ENCODE results near the gene JAK1.

JAK1 gene

GRCh38 chr1:64894438-64895196, 71.7 kb downstream of the JAK1 start:
- DNase-seq (ENCODE audit: low read depth in 4 of 4, low spot score in 1 of 4) = no peak

- no peak for DNase-seq (ENCODE audit: low read depth in 4 of 4, low spot score in 1 of 4)
Measured at GRCh38 chr1:64893921-64894320, 72.4 kb downstream of the JAK1 start.

- DNase-seq (ENCODE audit: low read depth in 4 of 4, low spot score in 1 of 4) = no peak
Measured at GRCh38 chr1:64892576-64893573, 73.5 kb downstream of the JAK1 start.

- no peak for DNase-seq (ENCODE audit: low read depth in 4 of 4, low spot score in 1 of 4)
Measured at GRCh38 chr1:64891448-64891825, 74.9 kb downstream of the JAK1 start.

- DNase-seq (ENCODE audit: low read depth in 4 of 4, low spot score in 1 of 4) = no peak
Measured at GRCh38 chr1:64890699-64891447, 75.5 kb downstream of the JAK1 start.

GRCh38 chr1:64887689-64888217, 78.6 kb downstream of the JAK1 start:
- DNase-seq (ENCODE audit: low read depth in 4 of 4, low spot score in 1 of 4) = no peak

- DNase-seq (ENCODE audit: low read depth in 4 of 4, low spot score in 1 of 4) = no peak
Measured at GRCh38 chr1:64886877-64887276, 79.5 kb downstream of the JAK1 start.

- DNase-seq (ENCODE audit: low read depth in 4 of 4, low spot score in 1 of 4) = no peak
Measured at GRCh38 chr1:64885648-64886047, 80.7 kb downstream of the JAK1 start.

- no peak for DNase-seq (ENCODE audit: low read depth in 4 of 4, low spot score in 1 of 4)
Measured at GRCh38 chr1:64884261-64885040, 81.9 kb downstream of the JAK1 start.

GRCh38 chr1:64882574-64883255, 83.6 kb downstream of the JAK1 start:
- no peak for DNase-seq (ENCODE audit: low read depth in 4 of 4, low spot score in 1 of 4)

- DNase-seq (ENCODE audit: low read depth in 4 of 4, low spot score in 1 of 4) = no peak
Measured at GRCh38 chr1:64881281-64881680, 85.1 kb downstream of the JAK1 start.

GRCh38 chr1:64880449-64880848, 85.9 kb downstream of the JAK1 start:
- no peak for DNase-seq (ENCODE audit: low read depth in 4 of 4, low spot score in 1 of 4)

- DNase-seq (ENCODE audit: low read depth in 4 of 4, low spot score in 1 of 4) = no peak
Measured at GRCh38 chr1:64878931-64879611, 87.3 kb downstream of the JAK1 start.

GRCh38 chr1:64878090-64878489, 88.3 kb downstream of the JAK1 start:
- no peak for DNase-seq (ENCODE audit: low read depth in 4 of 4, low spot score in 1 of 4)

- DNase-seq (ENCODE audit: low read depth in 4 of 4, low spot score in 1 of 4) = no peak
Measured at GRCh38 chr1:64877598-64877997, 88.8 kb downstream of the JAK1 start.

GRCh38 chr1:64877151-64877550, 89.2 kb downstream of the JAK1 start:
- no peak for DNase-seq (ENCODE audit: low read depth in 4 of 4, low spot score in 1 of 4)

GRCh38 chr1:64875606-64876005, 90.7 kb downstream of the JAK1 start:
- DNase-seq (ENCODE audit: low read depth in 4 of 4, low spot score in 1 of 4) = no peak

GRCh38 chr1:64875101-64875500, 91.2 kb downstream of the JAK1 start:
- no peak for DNase-seq (ENCODE audit: low read depth in 4 of 4, low spot score in 1 of 4)

- no peak for DNase-seq (ENCODE audit: low read depth in 4 of 4, low spot score in 1 of 4)
Measured at GRCh38 chr1:64874666-64875065, 91.7 kb downstream of the JAK1 start.
